Measurements from ENCODE around the gene EVL. TPM values are rescaled to one million over a fixed set of nuclear protein-coding genes. Genes with fewer than 3 reads are reported as not detected.

EVL gene
- total and polyA plus RNA-seq, 2 donors (not counting 3 experiments of a cell fraction or from before 2014, with no cell fraction given): 34.6 to 62.5 TPM

- POLR2A ChIA-PET: no interaction called here
Measured at GRCh38 chr14:100188392-100189030, 123.3 kb downstream of the EVL start.

More at GRCh38 chr14:100188392-100189030, 123.3 kb downstream of the EVL start:
- TF ChIP-seq EZH2 (IDR thresholded peaks at IDR 0.05; ENCODE audit: borderline replicate concordance, low read depth, low read length, severe bottlenecking): no peak
- no peak for TF ChIP-seq POLR2AphosphoS5 (IDR thresholded peaks at IDR 0.05; ENCODE audit: insufficient read depth, low read depth, low read length)
- TF ChIP-seq MAX (IDR thresholded peaks at IDR 0.05; ENCODE audit: insufficient read depth, insufficient read length): no peak
- TF ChIP-seq MYC (IDR thresholded peaks at IDR 0.05; ENCODE audit: low read depth, low read length): no peak
- TF ChIP-seq FOS (IDR thresholded peaks at IDR 0.05; ENCODE audit: borderline replicate concordance, insufficient read depth, low read length): no peak
- TF ChIP-seq CTCF (IDR thresholded peaks at IDR 0.05; ENCODE audit: extremely low read depth in 1 of 2, insufficient read depth in 1 of 2, low read depth in 1 of 2, low read length in 2 of 2): no peak
- TF ChIP-seq POLR2A (IDR thresholded peaks at IDR 0.05; ENCODE audit: low read depth, low read length): no peak
- TF ChIP-seq JUN (IDR thresholded peaks at IDR 0.05; ENCODE audit: borderline replicate concordance, insufficient read depth, insufficient read length, low read depth): no peak
- TF ChIP-seq GATA2 (IDR thresholded peaks at IDR 0.05; ENCODE audit: insufficient read depth, insufficient read length, low read depth, low read length): no peak
- Histone ChIP-seq H3K27ac (ENCODE audit: insufficient read depth, low read depth, low read length) (no peak overlapping the region), H3K9me3 (replicated peaks; ENCODE audit: control insufficient read depth, insufficient read depth, low read length) (no peaks in the 10 kb centered on the region), H3K4me1 (ENCODE audit: control insufficient read depth, extremely low read depth, insufficient read depth, low read length) (peaks cover 5% of the 10 kb centered on the region), H3K79me2 (ENCODE audit: control insufficient read depth, insufficient read depth, low read length) (no peaks in the 10 kb centered on the region), H3K9me1 (replicated peaks; ENCODE audit: control insufficient read depth, extremely low read depth, insufficient read depth, low read length) (no peaks in the 10 kb centered on the region), H3K9ac (replicated peaks; ENCODE audit: extremely low read depth, insufficient read depth, low read length) (no peak overlapping the region), H2AFZ (ENCODE audit: low read depth, low read length) (no peak overlapping the region), H3K27me3 (ENCODE audit: control insufficient read depth in 2 of 2, insufficient read depth in 2 of 2, low read length in 2 of 2) (no peaks in the 10 kb centered on the region), H3K36me3 (ENCODE audit: control insufficient read depth in 2 of 2, extremely low read depth in 1 of 2, insufficient read depth in 2 of 2, low read length in 2 of 2) (no peaks in the 10 kb centered on the region), H3K4me3 (replicated peaks in 1 of 3; ENCODE audit: insufficient read depth in 1 of 3, low read depth in 1 of 3, low read length in 3 of 3) (no peak overlapping the region), H4K20me1 (replicated peaks; ENCODE audit: control insufficient read depth, extremely low read depth, insufficient read depth, low read length) (no peaks in the 10 kb centered on the region), H3K4me2 (ENCODE audit: insufficient read depth, low read length) (no peak overlapping the region)
- dilution Hi-C loops (cut with MboI; ENCODE audit: extremely low pct_ligation_motif_present, low sequenced_read_pairs) (no loop called here), intact Hi-C loops (cut with micrococcal nuclease) (no loop called here)
- BruUV-seq (replicated peaks): no TSS peak
- FAIRE-seq (no peak), DNase-seq (ENCODE audit: low read depth, low spot score) (no peak)
- CTCF ChIA-PET: no interaction called here

All from endothelial cell of umbilical vein (primary cell).